RCC 7860 (cell line): ENCODE results near the gene ACP6.
A peak's percentile ranks its signal among the peaks of the same experiment; 100 is the strongest.
"Not testable (repeated sequence)": the region's sequence is repeated elsewhere in the genome, so short reads cannot be mapped to it uniquely, and the experiment has no call there.

Source experiments
- DNase-seq: peaks from one replicate; pipeline ENCODE4 v3.0.0-alpha.2; 2015; ENCODE audit warnings: low spot score
- FAIRE-seq: peaks from 2 replicates; lab custom pipeline; 2012; peaks lifted over from hg19 to GRCh38; lab: Jason Lieb, UNC

Gene ACP6

DNA sequence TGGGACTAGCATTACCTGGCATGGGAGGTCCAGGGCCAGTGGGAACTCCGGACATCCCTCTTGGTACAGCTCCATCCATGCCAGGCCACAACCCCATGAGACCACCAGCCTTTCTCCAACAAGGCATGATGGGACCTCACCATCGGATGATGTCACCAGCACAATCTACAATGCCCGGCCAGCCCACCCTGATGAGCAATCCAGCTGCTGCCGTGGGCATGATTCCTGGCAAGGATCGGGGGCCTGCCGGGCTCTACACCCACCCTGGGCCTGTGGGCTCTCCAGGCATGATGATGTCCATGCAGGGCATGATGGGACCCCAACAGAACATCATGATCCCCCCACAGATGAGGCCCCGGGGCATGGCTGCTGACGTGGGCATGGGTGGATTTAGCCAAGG, 45.8 kb downstream of the ACP6 start:
- FAIRE-seq (no peak), DNase-seq (no peak)

- DNase-seq (no peak), FAIRE-seq (no peak)
Measured at GRCh38 chr1:147624011-147624410, 46.3 kb downstream of the ACP6 start.

- FAIRE-seq (no peak), DNase-seq (no peak)
Measured at GRCh38 chr1:147622731-147623130, 47.6 kb downstream of the ACP6 start.

GRCh38 chr1:147620543-147620942, 49.8 kb downstream of the ACP6 start:
- DNase-seq (no peak), FAIRE-seq (no peak)

- FAIRE-seq (no peak), DNase-seq (no peak)
Measured at GRCh38 chr1:147619741-147620140, 50.6 kb downstream of the ACP6 start.

- DNase-seq (no peak), FAIRE-seq (no peak)
Measured at GRCh38 chr1:147618771-147619170, 51.6 kb downstream of the ACP6 start.

DNA sequence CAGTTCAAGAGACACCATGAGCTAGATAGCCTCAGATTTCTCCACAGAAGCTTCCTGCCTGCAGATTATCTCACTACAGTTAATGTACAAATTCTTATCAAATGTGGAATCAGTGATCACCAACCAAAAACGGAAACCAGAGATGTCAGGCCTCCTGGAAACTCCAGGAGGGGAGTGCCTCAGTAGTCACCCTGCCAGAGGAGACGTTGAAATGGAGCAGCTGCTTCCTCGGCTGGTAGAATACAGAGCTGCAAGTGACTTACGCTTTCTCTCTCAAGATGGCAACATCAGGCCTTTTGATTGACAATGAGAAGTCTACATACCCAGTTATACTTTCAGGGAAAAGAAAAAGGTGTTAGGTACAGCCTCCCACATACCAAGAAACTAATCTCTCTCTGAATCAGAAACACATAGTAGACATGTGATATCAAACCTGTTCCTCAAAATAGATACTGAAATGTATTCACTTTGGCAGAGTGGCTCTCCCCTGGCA, 52.2 kb downstream of the ACP6 start:
- FAIRE-seq = no peak

GRCh38 chr1:147614966-147615365, 55.4 kb downstream of the ACP6 start:
- DNase-seq, FAIRE-seq: not testable (repeated sequence)

More for the DNA sequence above, 52.2 kb downstream of the ACP6 start:
- no peak for DNase-seq

DNA sequence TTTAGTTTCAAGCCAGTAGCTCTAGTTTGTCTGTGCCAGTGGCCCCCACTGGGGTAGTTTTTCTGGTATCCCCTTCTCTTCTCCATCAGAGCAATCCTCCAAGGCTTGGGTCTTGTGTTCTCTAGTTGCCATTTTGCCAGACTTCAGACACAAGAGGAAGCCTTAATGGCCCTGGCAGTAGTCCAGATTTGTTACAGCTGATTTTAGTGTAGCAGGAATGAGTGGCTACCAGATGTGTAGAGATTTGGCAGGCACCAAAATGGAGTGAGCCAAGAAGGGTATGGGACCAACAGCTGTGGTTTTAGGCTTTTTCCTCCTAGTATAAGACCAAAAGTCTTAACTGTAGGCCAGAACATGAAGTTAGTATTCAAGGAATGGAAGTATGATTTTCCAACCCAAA, 56.8 kb downstream of the ACP6 start:
- DNase-seq (no peak), FAIRE-seq (no peak)

DNA sequence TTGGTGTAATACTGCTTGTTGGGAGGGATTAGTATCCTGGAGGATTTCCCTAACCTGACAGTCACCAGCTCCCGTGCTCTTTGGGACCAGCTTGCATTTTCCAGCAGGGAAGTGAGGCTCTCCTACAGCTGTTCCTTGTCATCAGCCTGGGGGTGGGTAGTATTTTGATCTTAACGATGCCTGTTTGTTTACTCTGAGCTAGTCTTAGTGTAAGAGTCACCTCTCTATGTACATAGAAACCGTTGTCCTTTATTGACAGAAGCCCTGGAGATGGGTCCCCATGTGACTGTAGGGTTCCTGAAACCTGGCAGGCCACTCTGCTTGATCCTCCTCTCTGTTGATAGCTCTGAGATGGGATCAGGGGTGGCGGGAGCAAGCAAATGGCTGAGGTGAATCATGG, 58.0 kb downstream of the ACP6 start:
- DNase-seq = no peak
- no peak for FAIRE-seq

DNA sequence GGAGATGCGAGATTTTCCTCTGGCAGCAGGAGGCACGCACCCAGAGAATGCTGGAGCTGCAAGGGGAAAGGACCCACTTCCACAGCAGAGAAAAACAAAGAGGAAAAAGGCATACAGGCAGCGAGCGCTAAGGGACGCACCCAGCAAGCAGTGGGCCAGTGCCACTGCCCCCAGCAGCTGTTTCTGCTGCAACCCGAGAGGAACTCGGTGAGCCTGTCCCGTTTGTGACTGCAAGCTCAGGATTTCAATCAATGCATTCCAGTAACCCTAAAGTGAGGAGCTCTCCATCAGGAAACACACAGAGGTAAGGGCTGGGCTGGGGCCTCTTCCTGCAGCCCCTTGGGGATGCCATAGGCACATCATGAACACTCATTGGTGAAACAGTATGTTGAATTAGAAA, 58.7 kb downstream of the ACP6 start:
- no peak for DNase-seq
- no peak for FAIRE-seq

DNA sequence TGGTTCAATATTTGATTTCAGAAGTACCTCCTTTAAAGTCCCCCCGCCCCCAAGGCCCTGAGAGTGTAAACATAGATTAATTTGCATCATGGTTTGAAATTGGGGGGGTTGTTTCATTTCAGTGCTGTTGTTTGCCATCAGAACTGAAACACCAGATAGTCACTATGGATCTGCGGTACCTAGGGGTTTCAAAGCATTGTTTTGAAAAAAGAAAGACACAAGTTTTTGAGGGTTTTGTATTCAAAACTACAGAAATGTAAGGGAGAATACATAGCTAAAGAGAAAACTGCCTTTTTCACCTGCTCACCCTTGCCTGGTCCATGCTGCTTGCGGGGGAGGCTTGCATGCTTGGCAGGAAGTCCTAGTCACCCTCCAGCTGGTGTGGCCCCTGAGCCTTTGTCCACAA, 59.3 kb downstream of the ACP6 start:
- no peak for DNase-seq
- FAIRE-seq = no peak

DNA sequence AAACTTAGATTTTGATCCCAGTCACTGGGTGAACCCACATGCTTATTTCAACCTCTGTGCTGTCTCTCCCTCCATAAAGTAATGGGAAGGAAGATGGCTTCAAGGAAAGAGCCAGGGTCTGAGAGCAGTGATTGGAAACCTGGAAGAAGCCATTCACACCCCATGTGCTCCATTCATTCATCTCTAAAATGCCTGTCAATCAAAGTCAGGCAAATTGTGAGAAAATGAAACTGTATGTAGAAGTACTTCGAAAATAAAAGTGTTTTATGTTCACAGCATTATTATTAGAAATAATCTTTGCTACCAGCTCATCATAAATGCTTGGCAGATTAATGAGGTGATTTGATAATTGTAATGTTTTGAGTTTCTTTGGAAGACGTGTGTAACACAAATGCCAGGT, 61.0 kb downstream of the ACP6 start:
- no peak for FAIRE-seq
- no peak for DNase-seq

- DNase-seq (no peak), FAIRE-seq (no peak)
Measured at GRCh38 chr1:147608596-147608995, 61.7 kb downstream of the ACP6 start.

GRCh38 chr1:147605591-147605990, 64.7 kb downstream of the ACP6 start:
- DNase-seq (no peak), FAIRE-seq (no peak)

- DNase-seq (no peak), FAIRE-seq (no peak)
Measured at GRCh38 chr1:147603986-147604385, 66.3 kb downstream of the ACP6 start.

DNA sequence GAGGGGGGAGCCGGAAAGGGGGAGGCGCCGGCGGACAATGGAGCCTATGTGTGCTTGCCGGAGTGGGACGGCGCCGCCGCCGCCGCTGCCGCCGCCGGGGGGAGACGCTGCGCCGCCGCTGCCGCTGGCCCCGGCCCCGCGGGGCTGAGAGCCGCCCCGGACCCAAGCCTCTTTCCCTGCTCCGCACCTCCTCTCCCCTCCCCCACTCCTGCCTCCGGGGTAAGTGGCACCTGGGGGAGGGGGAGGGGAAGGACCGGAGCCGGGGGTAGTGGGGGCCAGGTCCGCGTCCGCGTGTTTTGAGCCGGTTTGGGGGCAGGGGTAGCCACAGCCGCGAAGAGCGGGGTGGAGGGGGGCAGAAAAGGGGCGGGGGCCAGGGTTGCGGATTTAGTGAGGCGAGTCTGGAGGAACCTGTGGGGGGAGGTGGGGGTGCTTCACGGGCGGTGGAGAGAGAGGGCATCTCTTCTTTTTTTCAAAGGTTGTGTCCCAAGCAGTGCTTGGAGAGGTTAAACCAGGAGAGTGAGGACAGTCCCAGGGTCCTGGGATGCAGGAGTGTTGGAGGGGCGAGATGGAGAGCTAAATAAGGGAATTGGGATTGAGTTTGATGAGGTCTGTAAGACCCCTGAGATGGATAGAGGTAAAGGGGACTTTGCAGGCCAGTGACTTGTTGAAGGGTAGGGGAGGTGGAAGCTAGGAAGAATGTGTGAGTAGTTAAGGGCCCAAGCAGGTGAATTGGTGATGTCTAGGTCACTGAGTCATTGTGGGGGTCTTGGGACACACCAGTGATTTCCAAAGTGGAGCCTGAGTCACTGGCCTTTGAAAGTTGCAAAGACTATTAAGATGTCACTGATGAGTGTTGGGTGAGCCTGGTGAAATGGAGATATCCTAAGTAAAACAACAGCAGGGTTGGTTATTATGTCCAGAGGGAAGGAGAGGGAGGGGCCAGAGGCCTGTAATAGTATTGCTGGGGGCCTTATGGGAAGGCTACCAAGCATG, 69.9 kb downstream of the ACP6 start:
- FAIRE-seq (peak; percentile 57), DNase-seq (peak; percentile 63)

DNA sequence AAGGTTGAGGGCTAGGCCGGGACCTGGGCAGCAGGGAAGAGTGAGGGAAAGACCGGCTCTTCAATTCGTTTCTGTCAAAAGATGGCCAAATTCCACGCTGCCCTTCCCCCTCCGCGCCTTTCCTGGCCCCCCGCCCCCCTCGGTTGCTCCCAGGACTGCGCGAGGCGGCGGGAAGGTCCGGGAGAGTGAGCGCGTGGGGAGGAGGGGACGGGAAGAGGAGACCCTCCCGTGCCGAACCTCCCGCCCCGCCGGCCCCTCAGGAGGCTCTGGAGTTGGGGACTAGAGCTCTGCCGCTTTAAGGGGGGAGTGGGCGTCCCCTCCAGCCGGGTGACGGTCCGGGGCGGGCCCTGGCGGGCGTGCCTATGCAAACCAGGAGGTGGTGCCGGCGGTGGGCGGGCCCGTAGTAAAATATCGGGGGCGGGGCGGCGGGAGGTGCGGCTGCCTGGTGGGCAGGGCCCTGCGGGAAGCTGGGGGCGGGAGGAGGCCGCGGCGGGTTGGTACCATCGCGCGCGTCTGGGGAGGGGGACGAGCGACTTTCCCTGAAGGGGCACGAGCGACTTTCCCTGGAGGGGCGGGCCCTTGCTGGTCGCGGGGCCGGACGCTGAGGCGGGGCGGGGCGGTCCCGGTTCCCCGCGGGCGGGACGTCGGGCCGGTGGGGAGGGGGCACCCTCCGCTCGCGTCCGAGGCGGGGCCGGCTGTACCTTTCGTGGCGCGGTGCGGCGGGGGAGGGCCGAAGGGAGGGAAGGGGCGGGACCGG, 70.8 kb downstream of the ACP6 start:
- peak; percentile 80 for DNase-seq
- no peak for FAIRE-seq

DNA sequence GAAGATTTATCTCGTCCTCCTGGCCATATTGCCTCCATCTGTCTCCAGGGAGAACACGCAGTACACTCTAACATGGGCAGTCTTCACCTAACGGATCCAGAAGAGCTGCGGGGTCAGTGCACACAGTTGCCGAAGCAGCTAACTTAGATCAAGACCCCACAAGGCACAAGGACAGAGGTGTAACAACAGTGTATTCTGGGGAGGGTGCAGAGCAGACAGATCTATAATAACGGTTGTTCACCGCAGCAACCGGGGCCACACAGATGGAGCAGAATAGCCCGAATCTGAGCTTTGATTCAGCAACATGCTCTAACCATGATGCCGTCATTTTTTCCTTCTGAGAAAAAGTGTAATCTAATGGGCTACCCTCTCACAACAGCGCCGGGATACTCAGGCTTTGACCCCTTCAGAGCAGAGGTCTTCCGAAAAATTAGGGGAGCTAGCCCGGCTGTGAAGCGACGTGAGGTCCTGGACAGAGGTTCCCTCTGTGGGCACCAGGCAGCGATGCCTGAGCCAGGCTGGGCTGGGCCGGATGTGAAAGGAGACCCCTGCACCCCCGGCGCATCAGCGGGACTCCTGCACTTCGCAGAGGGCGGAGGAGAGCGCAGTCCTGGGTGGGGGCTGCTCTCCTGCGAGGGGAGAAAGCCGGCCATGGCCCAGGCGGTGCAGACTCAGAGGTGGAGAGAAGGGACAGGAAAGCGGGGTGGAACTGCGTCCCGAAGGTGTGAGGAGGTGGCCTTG, 71.5 kb downstream of the ACP6 start:
- DNase-seq = no peak

DNA sequence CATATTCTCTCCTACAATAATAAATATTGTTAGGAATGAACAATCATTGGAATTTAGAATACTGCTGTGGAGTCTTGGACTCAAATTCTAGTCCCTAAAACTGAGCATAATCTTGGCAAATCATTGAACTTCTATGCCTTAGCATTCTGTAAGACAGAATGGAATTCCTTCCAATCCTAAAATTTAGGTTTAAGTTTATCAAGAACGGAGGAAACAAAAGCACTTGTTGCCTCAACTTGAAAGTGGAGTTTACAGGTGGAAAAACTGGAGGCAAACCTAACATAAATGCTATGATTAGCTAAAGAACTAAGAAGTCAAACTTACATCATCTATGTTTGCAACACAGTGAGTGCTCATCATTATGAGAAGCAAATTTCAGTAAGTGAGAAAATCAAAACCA, 73.3 kb downstream of the ACP6 start:
- no peak for FAIRE-seq
- no peak for DNase-seq

More for the DNA sequence above, 71.5 kb downstream of the ACP6 start:
- FAIRE-seq = no peak
